Psoas muscle (tissue), 8 donors: Measurements from ENCODE around the gene DVL3. TPM values are rescaled to one million over a fixed set of nuclear protein-coding genes. Genes with fewer than 3 reads are reported as not detected.

Experiments used
- ATAC-seq, 4 donors: fragments of 200-7000 bp; cut with Tn5 transposase; one replicate each; pipeline ENCODE4 v1.9.1; 2020; ENCODE audit warnings: moderate library complexity in 3 of 4, mild to moderate bottlenecking in 2 of 4
- DNase-seq, 2 donors: peaks; one replicate each; pipeline ENCODE4 v3.0.0-alpha.2; 2020
- H3K27ac ChIP-seq: fragments of 200-600 bp; one replicate; pipeline ENCODE4 v1.8.0; 2022
- H3K27me3 ChIP-seq, 3 donors: fragments of 200-600 bp in 1 of 3; one replicate each; pipeline versions ENCODE4 v1.6.1 to v1.8.0; 2013 to 2022; ENCODE audit warnings: low read length in 2 of 3, mild to moderate bottlenecking in 2 of 3, moderate library complexity in 1 of 3; ENCODE audit not compliant: insufficient read depth in 3 of 3
- H3K36me3 ChIP-seq, 2 donors: fragments of 200-600 bp in 1 of 2; one replicate each; pipeline versions ENCODE4 v1.6.1 to v1.8.0; 2013 to 2022; ENCODE audit warnings: low read depth in 1 of 2, mild to moderate bottlenecking in 1 of 2, moderate library complexity in 1 of 2; ENCODE audit not compliant: insufficient read depth in 1 of 2
- H3K4me1 ChIP-seq: fragments of 200-600 bp; one replicate; pipeline ENCODE4 v1.8.0; 2022
- H3K4me3 ChIP-seq: fragments of 200-600 bp; one replicate; pipeline ENCODE4 v1.8.0; 2022; ENCODE audit warnings: mild to moderate bottlenecking
- H3K9me3 ChIP-seq: fragments of 200-600 bp; one replicate; pipeline ENCODE4 v1.8.0; 2022
- CTCF ChIP-seq: fragments of 200-600 bp; IDR thresholded peaks from one replicate; pipeline ENCODE4 v1.8.0; 2022; ENCODE audit warnings: antibody characterized with exemption
- WGBS, 3 donors: extraction: QIAGEN DNeasy Blood & Tissue Kit; methylation state at CpG; one replicate each; pipeline versions ENCODE4 v1.1.6 to v1.1.7; 2013; 5-methylcytosine and 5-hydroxymethylcytosine counted together
- intact Hi-C, 2 donors: fragments of 100-400 bp; cut with DNase I; formaldehyde crosslinking; loops; one replicate each; pipeline versions ENCODE4 v1.11.0 to v1.14.2; 2022
- polyA plus RNA-seq, 3 donors: library from polyadenylated mRNA; stranded (reverse); fragments of 200-250 nt; gene quantifications; one replicate each; pipeline ENCODE4 v1.2.3, GENCODE V29; 2013
- total RNA-seq, 4 donors: library from RNA; stranded (reverse); fragmentation: NEBNext Ultra II Directional in 2 of 4; extraction: Animal tissue kit (Norgen Biotek cat#: 25700) in 2 of 4; gene quantifications; one replicate each; pipeline versions ENCODE4 v1.2.1 to v1.2.4, GENCODE V29; 2021 to 2023
- donor health status: healthy with polysubstance abuse.
- donor health status: DM: no; HTN: no; CAD: no; lungs with moderate emphysema.
- donor health status: Bipolar disorder and iron deficiency.
- donor health status: healthy.
- donor health status: DM: yes; HTN: yes; CAD: no.
- donor health status: DM: no; HTN: no; CAD: no.
- donor health status: DM: no; HTN: no; CAD: no.
- donor health status: DM: yes; HTN: yes; CAD: no.

DVL3 gene
- total and polyA plus RNA-seq, 7 donors, result 32.3 to 57.6 (median 47.0) TPM

- intact Hi-C loops, result loop anchor here (2.0 to 5.0 kb wide), 5 partner anchors 20 to 237 kb away; partner anchors contain the start of genes ABCC5 (in 1 of the 2), DVL3 (in 1 of the 2) and PSMD2 (in 1 of the 2)
- H3K4me3 ChIP-seq, result peak overlapping the region; percentile 96
- H3K27me3 ChIP-seq, result no peaks in the 10 kb centered on the region
- ATAC-seq (peak in 2 of 4 donors; percentile 9 to 12), DNase-seq (no peak)
- WGBS, 3 donors, result 0% methylated on average over 21 of the region's 21 CpGs
- no peaks in the 10 kb centered on the region for H3K9me3 ChIP-seq
- H3K36me3 ChIP-seq, result peaks cover 3 to 29% of the 10 kb centered on the region in 2 donors
- no peak for TF ChIP-seq CTCF
- peaks cover 11% of the 10 kb centered on the region for H3K4me1 ChIP-seq
- H3K27ac ChIP-seq, result peak overlapping the region; percentile 93
These were observed 20.4 kb upstream of the DVL3 start for GRCh38 chr3:184134746-184135148.

GRCh38 chr3:184135149-184135910, 19.8 kb upstream of the DVL3 start, which contains the start of gene EIF2B5:
TSS of gene EIF2B5 (plus strand) at chr3:184135358. CDS start at chr3:184135386, 28 bp downstream.
- ATAC-seq (peak; percentile 93 to 95 (median 94)), DNase-seq (peak; percentile 92 to 95)
- peaks cover 11% of the 10 kb centered on the region for H3K4me1 ChIP-seq
- WGBS, 3 donors, result 0% methylated on average over 55 to 56 of the region's 56 CpGs
- peaks cover 3 to 35% of the 10 kb centered on the region in 2 donors for H3K36me3 ChIP-seq
- peak within 1 kb of the TSS; percentile 96 for H3K4me3 ChIP-seq
- peak; percentile 35 for TF ChIP-seq CTCF
- no peaks in the 10 kb centered on the region for H3K9me3 ChIP-seq
- H3K27ac ChIP-seq, result peak within 1 kb of the TSS; percentile 93
- intact Hi-C loops, result loop anchor here (2.0 to 5.0 kb wide), 4 partner anchors 19 to 238 kb away; partner anchors contain the start of genes DVL3 (in 1 of the 2) and PSMD2 (in 1 of the 2)
- H3K27me3 ChIP-seq, result no peaks in the 10 kb centered on the region

- H3K27me3 ChIP-seq, result no peaks in the 10 kb centered on the region
- H3K27ac ChIP-seq, result peak overlapping the region; percentile 93
- peak overlapping the region; percentile 96 for H3K4me3 ChIP-seq
- peaks cover 11% of the 10 kb centered on the region for H3K4me1 ChIP-seq
- intact Hi-C loops, result loop anchor here (2.0 to 5.0 kb wide), 4 partner anchors 19 to 239 kb away; partner anchors contain the start of genes DVL3 (in 1 of the 2) and PSMD2 (in 1 of the 2)
- no peak for TF ChIP-seq CTCF
- H3K36me3 ChIP-seq, result peaks cover 3 to 40% of the 10 kb centered on the region in 2 donors
- DNase-seq (no peak), ATAC-seq (no peak)
- WGBS, 3 donors, result 2 to 4% (median 2%) methylated on average over 9 of the region's 9 CpGs
- H3K9me3 ChIP-seq, result no peaks in the 10 kb centered on the region
These were observed 19.3 kb upstream of the DVL3 start for GRCh38 chr3:184135911-184136260.

- Histone ChIP-seq H3K36me3 (peaks cover 31 to 86% of the 10 kb centered on the region in 2 donors), H3K9me3 (no peaks in the 10 kb centered on the region), H3K4me3 (no peak overlapping the region), H3K27me3 (no peaks in the 10 kb centered on the region), H3K4me1 (peaks cover 24% of the 10 kb centered on the region), H3K27ac (no peak overlapping the region)
- WGBS, 3 donors, result 81 to 91% (median 84%) methylated on average over 10 of the region's 10 CpGs
- DNase-seq, result no peak
- no peak for ATAC-seq
- TF ChIP-seq CTCF, result no peak
- intact Hi-C loops, result loop anchor here (5.0 to 10.0 kb wide), 2 partner anchors 42 to 246 kb away; no protein-coding TSS in a partner anchor
These were observed 14.7 kb upstream of the DVL3 start for GRCh38 chr3:184140436-184140835.
